HCT116 (cell line): ENCODE data around the gene RNU5B-1. TPM values are rescaled to one million over a fixed set of nuclear protein-coding genes. Genes with fewer than 3 reads are reported as not detected.

Experiments used
- ATAC-seq: fragments of 200-7000 bp; cut with Tn5 transposase; 2 replicates; pipeline ENCODE4 v1.9.1; 2020; ENCODE audit warnings: mild to moderate bottlenecking, moderate library complexity
- BruUV-seq: library from RNA; stranded (reverse); fragments of 400-500 nt; replicated peaks from 2 replicates; lab custom pipeline; 2021; lab: Mats Ljungman, UMichigan
- CTCF ChIA-PET: fragments of 300-600 bp; sonication (Branson Sonifier 250); formaldehyde crosslinking; loops from one replicate; lab custom pipeline; 2021; ENCODE audit warnings: antibody characterized with exemption; lab: Charles Lee
- POLR2A ChIA-PET: fragments of 300-600, 350-600 bp; sonication (Branson Sonifier 250); formaldehyde crosslinking; loops from one replicate; lab custom pipeline; 2021; ENCODE audit warnings: antibody characterized with exemption; lab: Charles Lee
- RAD21 ChIA-PET, 2 experiments: fragments of 300-600 bp; sonication (Branson Sonifier 250); formaldehyde crosslinking; loops; one replicate each; lab custom pipeline; 2023; ENCODE audit warnings: low total read pairs in 2 of 2; ENCODE audit not compliant: uncharacterized antibody in 2 of 2, unreplicated experiment in 2 of 2, low non-redundant PET in 1 of 2; lab: Charles Lee
- DNase-seq: peaks from one replicate; pipeline ENCODE4 v3.0.0-alpha.2; 2010; ENCODE audit warnings: low read depth, low spot score
- H2AFZ ChIP-seq: fragments of 200-600 bp; shearing (Covaris generic), sonication (generic); 2 replicates; pipeline ENCODE4 v1.6.1; 2017; ENCODE audit warnings: low read depth, mixed run types, mixed read lengths, antibody characterized with exemption, low read length; ENCODE audit not compliant: poor library complexity, severe bottlenecking
- H3K27ac ChIP-seq: 2 replicates; pipeline ENCODE4 v1.5.1; 2012; ENCODE audit warnings: low read depth, low read length
- H3K27me3 ChIP-seq: fragments of 200-600 bp; sonication (generic); 2 replicates; pipeline ENCODE4 v1.6.1; 2016; ENCODE audit warnings: mixed run types, low read length, mixed read lengths; ENCODE audit not compliant: insufficient read depth
- H3K36me3 ChIP-seq, 2 experiments: fragments of 200-500 bp in 1 of 2; fragments of 200-600 bp in 1 of 2; sonication (Bioruptor generic) in 1 of 2; sonication (generic) in 1 of 2; 2 replicates each; pipeline versions ENCODE4 v1.5.1 to v1.6.1; 2014 to 2016; ENCODE audit warnings: low read length in 2 of 2, inconsistent platforms in 1 of 2, mixed read lengths in 1 of 2, mixed run types in 1 of 2; ENCODE audit not compliant: insufficient read depth in 2 of 2, control insufficient read depth in 1 of 2
- H3K4me1 ChIP-seq, 2 experiments: fragments of 200-600 bp in 1 of 2; sonication (generic) in 1 of 2; 2 replicates each; pipeline versions ENCODE4 v1.5.1 to v1.6.1; 2012 to 2017; ENCODE audit warnings: low read length in 2 of 2, inconsistent platforms in 1 of 2, mild to moderate bottlenecking in 1 of 2, mixed read lengths in 1 of 2, mixed run types in 1 of 2, moderate library complexity in 1 of 2; ENCODE audit not compliant: insufficient read depth in 2 of 2, control insufficient read depth in 1 of 2
- H3K4me2 ChIP-seq: fragments of 200-600 bp; sonication (generic); 2 replicates; pipeline ENCODE4 v1.6.1; 2017; ENCODE audit warnings: mixed run types, low read length, mixed read lengths
- H3K4me3 ChIP-seq, 2 experiments: fragments of 200-600 bp in 1 of 2; sonication (generic) in 1 of 2; replicated peaks in 1 of 2; 2 replicates each; pipeline ENCODE4 v1.5.1; 2011 to 2016; ENCODE audit warnings: low read length in 2 of 2, control low read depth in 1 of 2, low read depth in 1 of 2, mild to moderate bottlenecking in 1 of 2, mixed read lengths in 1 of 2, mixed run types in 1 of 2
- H3K79me2 ChIP-seq: fragments of 200-600 bp; sonication (generic); 2 replicates; pipeline ENCODE4 v1.6.1; 2017; ENCODE audit warnings: mild to moderate bottlenecking, mixed run types, low read length, moderate library complexity, mixed read lengths; ENCODE audit not compliant: insufficient read depth
- H3K9ac ChIP-seq: fragments of 200-600 bp; sonication (generic); 2 replicates; pipeline ENCODE4 v1.6.1; 2016; ENCODE audit warnings: low read length, mixed read lengths
- H3K9me2 ChIP-seq: fragments of 200-600 bp; sonication (generic), shearing (Covaris generic); 2 replicates; pipeline ENCODE4 v1.6.1; 2017; ENCODE audit warnings: mixed run types, mild to moderate bottlenecking, moderate library complexity; ENCODE audit not compliant: insufficient read depth
- H3K9me3 ChIP-seq, 2 experiments: fragments of 200-500 bp in 1 of 2; fragments of 200-600 bp in 1 of 2; sonication (Bioruptor generic) in 1 of 2; sonication (generic) in 1 of 2; 2 replicates each; pipeline ENCODE4 v1.6.1; 2014 to 2017; ENCODE audit warnings: low read length in 2 of 2, mixed read lengths in 2 of 2, inconsistent platforms in 1 of 2, low read depth in 1 of 2, mild to moderate bottlenecking in 1 of 2, mixed run types in 1 of 2, moderate library complexity in 1 of 2; ENCODE audit not compliant: control insufficient read depth in 1 of 2, insufficient read depth in 1 of 2
- H4K20me1 ChIP-seq: fragments of 200-600 bp; sonication (generic), shearing (Covaris generic); 2 replicates; pipeline ENCODE4 v1.6.1; 2017; ENCODE audit warnings: mixed run types, mild to moderate bottlenecking, moderate library complexity; ENCODE audit not compliant: insufficient read depth
- CBX3 ChIP-seq: IDR thresholded peaks from 2 replicates; pipeline ENCODE4 v1.6.1; 2012; ENCODE audit warnings: low read depth
- ELF1 ChIP-seq: IDR thresholded peaks from 2 replicates; pipeline ENCODE4 v1.6.1; 2012; ENCODE audit warnings: low read depth, borderline replicate concordance
- EZH2 ChIP-seq: fragments of 200-600 bp; sonication (generic); IDR thresholded peaks from 2 replicates; pipeline ENCODE4 v1.6.1; 2017; ENCODE audit warnings: antibody characterized with exemption, mixed run types
- EZH2phosphoT487 ChIP-seq: fragments of 200-600 bp; IDR thresholded peaks from 2 replicates; pipeline ENCODE4 v1.6.1; 2018; ENCODE audit warnings: antibody characterized with exemption, borderline replicate concordance
- FOSL1 ChIP-seq: IDR thresholded peaks from 2 replicates; pipeline ENCODE4 v1.6.1; 2012; ENCODE audit warnings: low read depth
- JUND ChIP-seq: IDR thresholded peaks from 2 replicates; pipeline ENCODE4 v1.6.1; 2012
- POLR2A ChIP-seq: IDR thresholded peaks from 2 replicates; pipeline ENCODE4 v1.7.0; 2011; ENCODE audit warnings: borderline replicate concordance; ENCODE audit not compliant: insufficient read depth, insufficient read length; ENCODE audit errors: extremely low read depth
- POLR2AphosphoS5 ChIP-seq: IDR thresholded peaks from 2 replicates; pipeline ENCODE4 v1.6.1; 2011; ENCODE audit warnings: mild to moderate bottlenecking, low read depth, low read length, moderate library complexity
- SIN3A ChIP-seq: IDR thresholded peaks from 2 replicates; pipeline ENCODE4 v1.6.1; 2012; ENCODE audit warnings: low read depth
- SRF ChIP-seq: IDR thresholded peaks from 2 replicates; pipeline ENCODE4 v1.6.1; 2012; ENCODE audit warnings: low read depth
- TCF7L2 ChIP-seq: IDR thresholded peaks from 2 replicates; pipeline ENCODE4 v1.7.0; 2011; ENCODE audit warnings: borderline replicate concordance, inconsistent platforms; ENCODE audit not compliant: insufficient read depth, insufficient read length; ENCODE audit errors: extremely low read depth
- YY1 ChIP-seq: IDR thresholded peaks from 2 replicates; pipeline ENCODE4 v1.6.1; 2011; ENCODE audit warnings: low read length, low read depth, moderate library complexity, mild to moderate bottlenecking; ENCODE audit not compliant: insufficient replicate concordance; ENCODE audit errors: extremely low read depth
- ZFX ChIP-seq: fragments of 450-650 bp; IDR thresholded peaks from 2 replicates; pipeline ENCODE4 v1.6.1; 2017
- intact Hi-C: fragments of 100-400 bp; cut with micrococcal nuclease; formaldehyde crosslinking; loops from 2 replicates; pipeline ENCODE4 v1.10.0; 2022
- total RNA-seq: library from RNA; stranded (reverse); gene quantifications from one replicate; pipeline ENCODE4 v1.2.1, GENCODE V29; 2021; ENCODE audit not compliant: unreplicated experiment
- TF ChIP-seq, protein P1 (sequence below): IDR thresholded peaks from 2 replicates; pipeline ENCODE4 v1.6.1; 2012; ENCODE audit warnings: low read depth

The RNU5B-1 gene
- total RNA-seq, 1 experiment from 2014 or later = not detected

DNA sequence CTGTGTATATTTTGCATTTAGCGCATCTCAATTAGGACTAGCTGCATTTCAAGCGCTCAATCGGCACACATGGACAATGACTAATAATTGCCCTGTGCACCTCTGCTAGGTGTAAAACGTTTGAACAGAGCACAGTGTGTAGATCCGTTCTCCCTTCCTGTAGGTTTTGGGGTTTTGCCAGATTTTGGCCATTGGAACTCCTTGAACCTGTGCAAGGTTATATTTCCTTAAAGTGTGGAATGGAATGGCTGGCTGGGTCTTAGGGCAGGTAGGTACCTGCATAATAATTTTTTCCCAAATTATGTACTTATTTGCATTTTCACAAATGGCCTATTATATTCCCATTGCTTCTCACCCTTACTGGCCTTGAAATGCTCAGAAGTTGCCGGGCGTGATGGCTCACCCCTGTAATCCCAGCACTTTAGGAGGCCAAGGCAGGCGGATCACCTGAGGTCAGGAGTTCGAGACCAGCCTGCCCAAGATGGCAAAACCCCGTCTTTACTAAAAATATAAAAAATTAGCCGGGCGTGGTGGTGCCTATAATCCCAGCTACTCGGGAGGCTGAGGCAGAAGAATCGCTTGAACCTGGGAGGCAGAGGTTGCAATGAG is 777 bp downstream of the RNU5B-1 start:
- peak; percentile 65 for ATAC-seq
- ChIA-PET POLR2A (interaction anchor here (0.6 to 2.4 kb wide), 49 partner anchors 9 to 630 kb away, joined by 3 to 72 read pairs (median 5); partner anchors contain the start of genes CILP, CLPX, PARP16 and RAB11A), CTCF (interaction anchor here (1.0 to 2.0 kb wide), 7 partner anchors 8 to 139 kb away, joined by 3 to 14 read pairs (median 4); partner anchors contain the start of gene CLPX), RAD21 (interaction anchor here in 1 of 2 experiments (0.7 to 0.8 kb wide), 2 partner anchors 120 to 272 kb away, joined by 3 read pairs; partner anchors contain the start of gene CLPX)
- H2AFZ ChIP-seq = no peak overlapping the region
- H3K9me3 ChIP-seq = no peaks in the 10 kb centered on the region
- no peaks in the 10 kb centered on the region for H4K20me1 ChIP-seq
- H3K4me1 ChIP-seq = peaks cover 20 to 29% of the 10 kb centered on the region in 2 experiments
- peak overlapping the region; percentile 67 for H3K27ac ChIP-seq
- BruUV-seq = no TSS peak
- no peaks in the 10 kb centered on the region for H3K79me2 ChIP-seq
- no peaks in the 10 kb centered on the region for H3K36me3 ChIP-seq
- H3K4me2 ChIP-seq = peak overlapping the region; percentile 67
- 0 out of 4 replicates have a peak overlapping the region, but pooled peaks of 1 of the 2 experiments have one; percentile 15 for H3K4me3 ChIP-seq
- DNase-seq = no peak
- H3K9ac ChIP-seq = peak overlapping the region; percentile 43
- no peaks in the 10 kb centered on the region for H3K27me3 ChIP-seq
- no peaks in the 10 kb centered on the region for H3K9me2 ChIP-seq
- TF ChIP-seq EZH2 (no peak), SRF (no peak), ZFX (no peak), ELF1 (no peak), JUND (no peak), TCF7L2 (no peak), FOSL1 (no peak), POLR2AphosphoS5 (no peak), YY1 (no peak), POLR2A (no peak), SIN3A (no peak), CBX3 (no peak), EZH2phosphoT487 (no peak)
- TF ChIP-seq, protein P1, sequence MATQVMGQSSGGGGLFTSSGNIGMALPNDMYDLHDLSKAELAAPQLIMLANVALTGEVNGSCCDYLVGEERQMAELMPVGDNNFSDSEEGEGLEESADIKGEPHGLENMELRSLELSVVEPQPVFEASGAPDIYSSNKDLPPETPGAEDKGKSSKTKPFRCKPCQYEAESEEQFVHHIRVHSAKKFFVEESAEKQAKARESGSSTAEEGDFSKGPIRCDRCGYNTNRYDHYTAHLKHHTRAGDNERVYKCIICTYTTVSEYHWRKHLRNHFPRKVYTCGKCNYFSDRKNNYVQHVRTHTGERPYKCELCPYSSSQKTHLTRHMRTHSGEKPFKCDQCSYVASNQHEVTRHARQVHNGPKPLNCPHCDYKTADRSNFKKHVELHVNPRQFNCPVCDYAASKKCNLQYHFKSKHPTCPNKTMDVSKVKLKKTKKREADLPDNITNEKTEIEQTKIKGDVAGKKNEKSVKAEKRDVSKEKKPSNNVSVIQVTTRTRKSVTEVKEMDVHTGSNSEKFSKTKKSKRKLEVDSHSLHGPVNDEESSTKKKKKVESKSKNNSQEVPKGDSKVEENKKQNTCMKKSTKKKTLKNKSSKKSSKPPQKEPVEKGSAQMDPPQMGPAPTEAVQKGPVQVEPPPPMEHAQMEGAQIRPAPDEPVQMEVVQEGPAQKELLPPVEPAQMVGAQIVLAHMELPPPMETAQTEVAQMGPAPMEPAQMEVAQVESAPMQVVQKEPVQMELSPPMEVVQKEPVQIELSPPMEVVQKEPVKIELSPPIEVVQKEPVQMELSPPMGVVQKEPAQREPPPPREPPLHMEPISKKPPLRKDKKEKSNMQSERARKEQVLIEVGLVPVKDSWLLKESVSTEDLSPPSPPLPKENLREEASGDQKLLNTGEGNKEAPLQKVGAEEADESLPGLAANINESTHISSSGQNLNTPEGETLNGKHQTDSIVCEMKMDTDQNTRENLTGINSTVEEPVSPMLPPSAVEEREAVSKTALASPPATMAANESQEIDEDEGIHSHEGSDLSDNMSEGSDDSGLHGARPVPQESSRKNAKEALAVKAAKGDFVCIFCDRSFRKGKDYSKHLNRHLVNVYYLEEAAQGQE = no peak
- TF ChIP-seq, all 23 proteins: peak for 0
- intact Hi-C loops = loop anchor here (2.0 kb wide), 1 partner anchor 116 kb away; no protein-coding TSS in a partner anchor
